Neural progenitor cell (in vitro differentiated cells): Measurements from ENCODE around the gene STK17B.

Experiments used
- CTCF ChIP-seq: fragments of 200-600 bp; sonication (generic); IDR thresholded peaks from 2 replicates; pipeline ENCODE4 v1.5.1; 2017; ENCODE audit warnings: antibody characterized with exemption, mild to moderate bottlenecking
- EZH2 ChIP-seq: fragments of 200-600 bp; sonication (generic); IDR thresholded peaks from 2 replicates; pipeline ENCODE4 v1.6.1; 2017; ENCODE audit warnings: antibody characterized with exemption, mild to moderate bottlenecking, moderate library complexity

- TF ChIP-seq EZH2 = no peak
- no peak for TF ChIP-seq CTCF
These were observed 28.6 kb downstream of the STK17B start for GRCh38 chr2:196142825-196143224.
